ENCODE data around the gene REXO5.
"Not testable (repeated sequence)": the region's sequence is repeated elsewhere in the genome, so short reads cannot be mapped to it uniquely, and the experiment has no call there.

REXO5 gene

DNA sequence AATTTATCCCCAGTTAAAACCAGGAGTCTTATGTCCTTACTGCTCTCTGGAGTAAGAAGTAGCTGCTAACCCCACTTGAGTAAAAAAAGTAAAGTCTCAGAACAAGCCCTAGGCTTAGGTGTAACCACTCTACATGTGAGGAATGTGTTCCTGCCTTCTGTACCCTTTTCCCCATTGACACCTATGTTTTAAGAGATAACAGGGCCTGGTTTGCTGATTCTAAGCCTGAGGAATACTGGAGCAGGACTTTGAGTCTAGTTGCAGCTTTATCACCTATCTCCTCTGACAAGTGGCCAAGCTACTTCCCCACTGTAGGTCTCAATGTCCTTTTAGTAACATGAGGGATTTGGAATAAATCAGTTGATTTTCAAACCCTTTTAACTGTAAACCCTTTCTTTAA lies 40.2 kb downstream of the REXO5 start:
- FAIRE-seq = no peak
- DNase-seq (ENCODE audit: extremely low spot score, insufficient read length, low read depth) = no peak

DNA sequence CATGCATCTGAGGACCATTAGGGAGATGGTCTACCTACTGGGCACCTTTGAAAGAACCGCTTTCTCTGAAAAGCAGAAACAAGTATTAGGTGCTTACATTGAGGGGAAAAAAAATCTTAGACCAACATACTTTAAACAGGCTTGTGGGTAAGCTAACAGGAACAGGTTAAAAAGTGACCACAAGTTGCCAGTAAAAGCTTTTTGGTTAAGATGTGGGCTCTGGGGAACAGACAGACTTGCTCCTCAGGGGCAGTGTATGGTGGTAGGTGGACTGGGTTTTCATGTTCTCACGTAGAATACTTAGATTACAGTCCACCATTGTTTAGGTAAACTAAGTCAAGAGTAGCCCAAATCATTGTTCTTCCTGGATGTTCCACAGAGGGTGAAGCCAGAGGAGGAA lies 41.2 kb downstream of the REXO5 start:
- DNase-seq (ENCODE audit: extremely low spot score, insufficient read length, low read depth) = no peak
- FAIRE-seq = no peak

GRCh38 chr16:20849589-20850390 lies 43.5 kb downstream of the REXO5 start:
- DNase-seq (ENCODE audit: extremely low spot score, insufficient read length, low read depth) (no peak), FAIRE-seq (peak; percentile 88)

- DNase-seq (ENCODE audit: extremely low spot score, insufficient read length, low read depth) (no peak), FAIRE-seq (no peak)
Measured at GRCh38 chr16:20850981-20851380, 44.7 kb downstream of the REXO5 start.

DNA sequence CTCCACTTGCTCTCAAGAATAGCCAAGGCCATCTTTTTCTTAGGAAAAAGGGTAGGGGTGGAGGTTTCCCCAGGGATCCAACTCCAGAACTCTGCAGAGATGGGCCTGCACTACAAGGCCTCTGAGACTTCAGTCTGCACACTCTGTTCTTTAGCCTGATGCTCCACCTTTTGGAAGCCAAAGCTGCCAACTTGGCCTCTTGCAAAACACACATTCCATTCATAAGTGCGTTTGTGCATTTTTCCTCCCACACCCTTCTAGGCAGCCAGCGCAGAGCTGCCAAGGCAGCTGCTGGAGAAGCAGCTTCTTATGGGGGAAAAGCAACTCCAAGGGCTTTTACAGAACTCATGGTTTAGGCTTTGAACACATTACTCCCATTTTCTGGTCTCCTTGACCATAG lies 45.3 kb downstream of the REXO5 start:
- DNase-seq (ENCODE audit: extremely low spot score, insufficient read length, low read depth) (no peak), FAIRE-seq (no peak)

DNA sequence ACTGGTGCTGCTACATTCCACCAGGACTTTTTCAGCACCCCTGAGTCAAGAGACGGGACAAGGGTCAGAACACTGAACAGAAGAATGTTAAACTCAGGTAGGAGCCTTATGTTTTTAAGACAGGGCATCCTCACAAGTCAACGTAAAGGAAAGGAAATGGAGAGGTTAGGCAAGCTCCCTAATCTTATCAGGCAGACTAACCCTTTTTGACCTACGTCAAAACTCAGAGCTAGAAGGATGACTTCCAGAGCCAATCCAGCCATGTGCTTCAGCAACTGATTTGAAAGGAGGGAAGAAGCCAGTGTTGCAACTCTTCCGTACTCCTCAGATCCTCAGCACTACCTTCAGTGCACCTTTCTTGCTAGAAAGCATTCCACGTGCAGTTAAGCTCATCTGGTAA lies 46.8 kb downstream of the REXO5 start:
- FAIRE-seq = no peak
- DNase-seq (ENCODE audit: extremely low spot score, insufficient read length, low read depth) = no peak

DNA sequence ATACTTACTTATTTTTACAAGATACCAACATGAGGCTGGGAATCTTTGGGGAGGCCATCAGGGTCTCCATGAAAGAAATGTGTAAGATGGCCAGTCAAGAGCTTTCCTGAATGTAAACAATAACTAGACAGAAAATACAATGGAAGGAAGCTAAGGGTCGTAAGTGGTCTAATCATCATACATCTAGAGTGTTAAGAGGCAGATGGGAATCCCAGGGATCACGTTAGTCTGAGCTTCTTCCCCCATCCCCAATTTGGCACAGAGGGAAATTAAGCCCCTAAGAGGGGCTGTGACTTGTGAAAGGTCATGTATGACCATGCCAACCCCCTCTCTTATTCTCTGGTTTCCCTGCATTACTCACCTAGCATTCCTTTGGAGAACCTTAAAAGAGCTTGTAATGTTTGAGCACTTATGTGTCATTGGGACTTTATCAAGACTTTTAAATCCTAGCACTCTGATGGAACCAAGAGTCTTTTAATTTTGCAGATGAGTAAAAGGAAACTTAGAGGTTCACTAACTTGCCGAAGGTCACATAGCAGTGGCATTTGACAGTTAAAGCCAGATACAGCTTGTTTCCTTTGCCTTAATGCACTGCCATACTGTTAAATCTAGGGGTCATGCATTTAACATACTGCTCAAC lies 47.8 kb downstream of the REXO5 start:
- FAIRE-seq = no peak

DNA sequence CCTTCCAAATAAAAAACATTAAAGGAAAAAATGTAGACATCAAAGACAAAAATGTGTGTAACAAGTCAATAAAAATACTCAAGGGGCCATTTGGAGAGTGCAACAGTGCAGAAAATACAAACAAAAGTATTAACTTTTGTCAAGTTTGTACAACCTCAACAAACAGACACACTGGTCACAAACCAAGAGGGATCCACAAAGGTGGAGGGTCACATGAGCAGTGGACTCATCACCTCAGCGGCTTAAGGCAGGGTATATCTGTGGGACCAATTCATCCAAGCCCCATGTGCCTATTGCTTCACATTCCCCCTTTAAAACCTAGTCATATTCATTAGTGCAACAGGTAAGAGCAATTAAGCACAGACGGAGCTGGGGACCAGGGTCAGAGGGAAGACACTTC lies 48.6 kb downstream of the REXO5 start:
- no peak for DNase-seq (ENCODE audit: extremely low spot score, insufficient read length, low read depth)
- no peak for FAIRE-seq

More for the DNA sequence above, 47.8 kb downstream of the REXO5 start:
- no peak for DNase-seq (ENCODE audit: extremely low spot score, insufficient read length, low read depth)

GRCh38 chr16:20857281-20857680 lies 51.0 kb downstream of the REXO5 start:
- FAIRE-seq (no peak), DNase-seq (ENCODE audit: extremely low spot score, insufficient read length, low read depth) (no peak)

- DNase-seq (ENCODE audit: extremely low spot score, insufficient read length, low read depth) (no peak), FAIRE-seq (no peak)
Measured at GRCh38 chr16:20859229-20859628, 52.9 kb downstream of the REXO5 start.

GRCh38 chr16:20859699-20860098 lies 53.4 kb downstream of the REXO5 start:
- DNase-seq (ENCODE audit: extremely low spot score, insufficient read length, low read depth) = no peak

GRCh38 chr16:20860361-20860760 lies 54.0 kb downstream of the REXO5 start:
- FAIRE-seq = no peak
- no peak for DNase-seq (ENCODE audit: extremely low spot score, insufficient read length, low read depth)

More at GRCh38 chr16:20859699-20860098, 53.4 kb downstream of the REXO5 start:
- no peak for FAIRE-seq

DNA sequence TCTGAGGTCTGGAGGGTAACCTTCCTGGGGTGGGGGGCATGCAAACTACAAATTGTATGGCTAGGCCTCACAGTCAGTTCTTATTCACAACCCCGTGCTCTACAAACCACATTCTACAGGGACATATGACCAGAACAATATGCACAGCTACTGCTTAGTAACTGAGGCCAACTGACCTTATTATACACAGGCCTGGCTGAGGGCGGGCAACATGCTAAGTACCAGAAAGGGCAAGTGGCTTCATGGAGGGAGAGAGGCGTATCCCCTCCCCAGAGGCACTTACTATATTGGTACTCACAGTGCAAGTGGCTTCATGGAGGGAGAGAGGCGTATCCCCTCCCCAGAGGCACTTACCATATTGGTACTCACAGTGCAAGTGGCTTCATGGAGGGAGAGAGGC lies 54.7 kb downstream of the REXO5 start:
- FAIRE-seq; DNase-seq (ENCODE audit: extremely low spot score, insufficient read length, low read depth): not testable (repeated sequence)

- no peak for FAIRE-seq
Measured at GRCh38 chr16:20862162-20862960, 56.0 kb downstream of the REXO5 start.

GRCh38 chr16:20864376-20864775 lies 58.0 kb downstream of the REXO5 start:
- not testable (repeated sequence) for FAIRE-seq; DNase-seq (ENCODE audit: extremely low spot score, insufficient read length, low read depth)

More at GRCh38 chr16:20862162-20862960, 56.0 kb downstream of the REXO5 start:
- DNase-seq (ENCODE audit: extremely low spot score, insufficient read length, low read depth) = no peak

GRCh38 chr16:20865420-20866131 lies 59.2 kb downstream of the REXO5 start:
- DNase-seq (ENCODE audit: extremely low spot score, insufficient read length, low read depth) = no peak
- FAIRE-seq = peak; percentile 63

DNA sequence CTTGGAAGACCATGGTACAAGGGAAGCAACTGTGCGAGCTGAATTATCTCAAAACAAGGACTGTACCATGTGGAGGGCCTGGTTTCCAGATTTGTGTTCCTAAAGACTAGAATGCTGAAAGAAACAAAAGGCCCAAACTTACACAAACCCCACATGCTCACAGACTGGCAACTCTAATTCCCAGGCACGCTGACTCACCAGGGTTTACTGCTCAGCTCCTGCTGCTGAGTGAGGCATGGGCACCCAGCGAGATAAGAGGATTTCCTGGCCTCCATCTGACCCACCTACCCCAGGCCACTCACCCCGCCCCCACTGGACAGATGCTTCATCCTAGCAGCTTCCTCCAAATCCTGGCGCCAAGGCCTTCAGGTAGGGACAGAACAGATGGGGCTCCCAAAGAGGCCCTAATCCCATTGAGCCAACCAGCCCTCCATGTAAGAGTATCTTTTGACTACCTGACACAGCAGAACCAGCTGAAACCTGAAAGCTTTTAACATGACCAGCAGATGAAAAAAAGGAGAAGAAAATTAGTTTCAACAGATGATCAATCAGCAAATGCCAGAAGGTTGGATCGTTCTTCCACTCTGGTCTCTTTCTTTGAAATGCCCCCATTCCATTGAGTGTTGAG lies 59.9 kb downstream of the REXO5 start:
- FAIRE-seq = no peak
- DNase-seq (ENCODE audit: extremely low spot score, insufficient read length, low read depth) = no peak

DNA sequence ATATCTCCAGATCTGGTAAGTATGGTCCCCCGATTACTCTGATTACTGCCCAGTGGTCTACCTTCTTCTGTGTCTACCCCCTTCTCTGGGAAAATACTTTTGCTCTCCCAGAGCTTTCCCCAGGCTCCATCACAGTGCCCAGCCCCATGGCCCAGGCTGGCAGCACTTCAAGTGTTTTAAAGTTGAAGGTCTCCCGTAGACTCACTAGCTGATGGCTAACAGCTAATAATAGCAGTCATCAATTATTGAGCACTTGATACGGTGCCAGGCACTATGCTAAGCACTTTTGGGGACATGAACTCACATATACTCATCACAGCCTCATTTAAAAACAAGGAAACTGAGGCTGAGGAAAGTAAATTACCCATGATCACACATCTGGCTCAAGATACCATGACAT lies 60.5 kb downstream of the REXO5 start:
- DNase-seq (ENCODE audit: extremely low spot score, insufficient read length, low read depth) (no peak), FAIRE-seq (no peak)

GRCh38 chr16:20867585-20867984 lies 61.3 kb downstream of the REXO5 start:
- FAIRE-seq (no peak), DNase-seq (ENCODE audit: extremely low spot score, insufficient read length, low read depth) (no peak)

DNA sequence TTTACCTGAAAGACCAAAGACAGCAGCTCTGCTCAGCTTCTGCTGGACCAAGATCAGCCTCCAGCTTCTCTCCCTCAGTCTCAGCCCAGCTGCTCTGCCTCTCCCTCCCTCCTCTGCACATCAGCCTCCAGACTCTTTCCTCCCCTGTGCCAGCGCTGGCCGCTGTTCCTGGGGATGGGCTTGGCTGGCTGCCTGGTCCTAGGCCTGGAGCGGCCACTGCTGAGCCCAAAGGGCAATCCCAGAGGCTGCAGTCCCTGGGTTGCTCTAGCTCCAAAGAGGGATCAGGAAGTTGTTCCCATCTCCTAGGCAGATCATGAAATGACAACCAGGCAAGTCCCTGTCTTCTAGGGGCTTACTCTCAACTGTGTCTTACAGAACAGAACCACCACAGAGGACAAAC lies 62.6 kb downstream of the REXO5 start:
- DNase-seq (ENCODE audit: extremely low spot score, insufficient read length, low read depth) (no peak), FAIRE-seq (no peak)
